ENCODE data around the gene HOXC5. TPM values are rescaled to one million over a fixed set of nuclear protein-coding genes. Genes with fewer than 3 reads are reported as not detected.

HOXC5 gene
- total and polyA plus RNA-seq, 2 donors (not counting 1 experiment from before 2014, with no cell fraction given): not detected

DNA sequence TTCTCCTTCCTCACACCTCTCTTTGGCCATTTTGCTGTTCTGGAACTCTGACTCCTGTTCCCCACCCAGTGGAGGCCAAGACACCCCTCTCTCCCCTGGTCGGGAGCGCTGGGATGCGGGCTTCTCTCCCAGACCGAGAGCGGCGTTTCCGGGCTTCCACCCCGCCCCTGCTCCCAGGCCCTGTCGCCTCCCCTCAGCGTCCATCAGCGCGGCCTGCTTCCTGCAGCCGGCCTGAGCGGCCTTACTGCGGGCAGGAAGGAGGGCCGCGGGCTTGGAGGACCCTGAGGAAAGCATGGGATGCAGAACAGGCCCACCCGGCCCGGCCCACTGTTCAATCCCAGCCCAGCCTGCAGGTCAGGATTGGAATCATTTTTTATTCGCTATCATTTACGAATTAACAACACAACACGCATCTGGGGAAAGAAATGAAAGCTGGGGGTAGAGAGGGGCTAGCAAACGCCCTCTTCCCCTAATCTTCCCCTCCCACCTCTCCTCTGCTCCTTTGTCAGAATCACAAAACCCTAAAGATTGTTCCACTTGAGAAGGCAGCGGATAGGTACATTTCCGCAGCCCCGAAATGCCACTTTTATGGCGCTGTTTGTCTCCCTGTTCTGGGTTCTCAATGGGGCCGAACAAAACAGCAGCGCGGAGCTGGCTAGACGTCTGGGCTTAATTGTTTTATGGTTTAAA is 27.9 kb upstream of the HOXC5 start:
- peaks cover 72% of the 10 kb centered on the region for H3K27me3 Mint-ChIP-seq
- peak; percentile 36 for DNase-seq
- POLR2A ChIA-PET: interaction anchor here (0.6 kb wide), 1 partner anchor 49 kb away, joined by 6 read pairs; no protein-coding TSS in a partner anchor
- Histone ChIP-seq H3K9me3 (ENCODE audit: control extremely low read depth in 1 of 3, control insufficient read depth in 2 of 3, insufficient read depth in 1 of 3, low read length in 2 of 3) (peaks cover 0 to 53% (median 0%) of the 10 kb centered on the region in 3 donors), H3K9ac (ENCODE audit: low read length) (no peak overlapping the region), H3K4me1 (ENCODE audit: control insufficient read depth in 2 of 2, insufficient read depth in 2 of 2, low read length in 2 of 2) (peaks cover 28 to 59% of the 10 kb centered on the region in 2 donors), H3K79me2 (ENCODE audit: control insufficient read depth, insufficient read depth, low read length) (no peaks in the 10 kb centered on the region), H3K27ac (ENCODE audit: low read length in 2 of 2) (no peak overlapping the region), H4K20me1 (ENCODE audit: control insufficient read depth, insufficient read depth, low read length, poor library complexity, severe bottlenecking) (no peaks in the 10 kb centered on the region), H3K36me3 (replicated peaks in 1 of 2; ENCODE audit: control extremely low read depth in 1 of 2, control insufficient read depth in 1 of 2, extremely low read depth in 1 of 2, insufficient read depth in 2 of 2, low read length in 1 of 2) (no peaks in the 10 kb centered on the region), H3K27me3 (replicated peaks in 1 of 4; ENCODE audit: control extremely low read depth in 1 of 4, control insufficient read depth in 3 of 4, insufficient read depth in 4 of 4, low read length in 3 of 4) (peaks cover 0 to 96% (median 81%) of the 10 kb centered on the region in 4 experiments), H3K4me2 (replicated peaks; ENCODE audit: low read depth, low read length, poor library complexity, severe bottlenecking) (no peak overlapping the region), H2AFZ (ENCODE audit: insufficient read depth, low read depth, low read length, poor library complexity, severe bottlenecking) (no peak overlapping the region), H3K4me3 (ENCODE audit: control extremely low read depth in 1 of 5, extremely low read depth in 1 of 5, insufficient read depth in 1 of 5, low read depth in 2 of 5, low read length in 4 of 5) (no peak overlapping the region)
- intact Hi-C loops (cut with micrococcal nuclease): loop anchor here (5.0 to 10.0 kb wide), 3 partner anchors 47 to 360 kb away; partner anchors contain the start of genes CBX5, GPR84, HNRNPA1 and HOXC4
- CTCF ChIA-PET: interaction anchor here (0.6 to 6.7 kb wide), 16 partner anchors 9 to 210 kb away, joined by 3 to 159 read pairs (median 8); partner anchors contain the start of genes HOXC5 and SMUG1
- peaks cover 25% of the 10 kb centered on the region for H3K4me1 Mint-ChIP-seq
- no peak overlapping the region for H3K4me3 Mint-ChIP-seq
- 8% methylated on average over 27 of the region's 31 CpGs for WGBS (ENCODE audit: insufficient coverage)
- no peaks in the 10 kb centered on the region for H3K9me3 Mint-ChIP-seq (ENCODE audit: insufficient read depth)
- no peak overlapping the region for H3K27ac Mint-ChIP-seq
- no peak for ATAC-seq (ENCODE audit: low read depth)
- TF ChIP-seq EZH2 (IDR thresholded peaks at IDR 0.05; ENCODE audit: borderline replicate concordance, insufficient read depth, low read depth, low read length, poor library complexity, severe bottlenecking): no peak
- TF ChIP-seq, protein P1, sequence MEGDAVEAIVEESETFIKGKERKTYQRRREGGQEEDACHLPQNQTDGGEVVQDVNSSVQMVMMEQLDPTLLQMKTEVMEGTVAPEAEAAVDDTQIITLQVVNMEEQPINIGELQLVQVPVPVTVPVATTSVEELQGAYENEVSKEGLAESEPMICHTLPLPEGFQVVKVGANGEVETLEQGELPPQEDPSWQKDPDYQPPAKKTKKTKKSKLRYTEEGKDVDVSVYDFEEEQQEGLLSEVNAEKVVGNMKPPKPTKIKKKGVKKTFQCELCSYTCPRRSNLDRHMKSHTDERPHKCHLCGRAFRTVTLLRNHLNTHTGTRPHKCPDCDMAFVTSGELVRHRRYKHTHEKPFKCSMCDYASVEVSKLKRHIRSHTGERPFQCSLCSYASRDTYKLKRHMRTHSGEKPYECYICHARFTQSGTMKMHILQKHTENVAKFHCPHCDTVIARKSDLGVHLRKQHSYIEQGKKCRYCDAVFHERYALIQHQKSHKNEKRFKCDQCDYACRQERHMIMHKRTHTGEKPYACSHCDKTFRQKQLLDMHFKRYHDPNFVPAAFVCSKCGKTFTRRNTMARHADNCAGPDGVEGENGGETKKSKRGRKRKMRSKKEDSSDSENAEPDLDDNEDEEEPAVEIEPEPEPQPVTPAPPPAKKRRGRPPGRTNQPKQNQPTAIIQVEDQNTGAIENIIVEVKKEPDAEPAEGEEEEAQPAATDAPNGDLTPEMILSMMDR (IDR thresholded peaks at IDR 0.05): no peak

DNA sequence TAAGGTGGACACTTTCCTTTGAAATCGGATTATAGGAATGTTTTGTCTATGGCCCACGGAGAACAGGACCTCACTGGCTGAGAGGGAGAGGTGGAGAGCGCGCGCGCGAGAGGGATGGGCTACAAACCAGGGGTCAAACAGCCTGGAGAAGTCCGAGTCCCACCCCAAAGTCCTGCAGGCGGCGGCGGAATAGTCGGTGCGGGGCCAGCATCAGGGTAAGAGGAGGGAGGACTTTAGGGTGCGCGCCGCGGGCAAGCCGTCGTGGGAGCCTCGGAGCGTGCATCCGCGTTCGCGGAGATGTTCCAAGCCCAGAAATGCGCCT is 27.4 kb upstream of the HOXC5 start:
- ATAC-seq (ENCODE audit: low read depth) (no peak), DNase-seq (no peak)
- Histone ChIP-seq H3K27me3 (replicated peaks in 1 of 4; ENCODE audit: control extremely low read depth in 1 of 4, control insufficient read depth in 3 of 4, insufficient read depth in 4 of 4, low read length in 3 of 4) (peaks cover 0 to 96% (median 82%) of the 10 kb centered on the region in 4 experiments), H3K4me2 (replicated peaks; ENCODE audit: low read depth, low read length, poor library complexity, severe bottlenecking) (peak overlapping the region; percentile 92), H2AFZ (ENCODE audit: insufficient read depth, low read depth, low read length, poor library complexity, severe bottlenecking) (no peak overlapping the region), H4K20me1 (ENCODE audit: control insufficient read depth, insufficient read depth, low read length, poor library complexity, severe bottlenecking) (no peaks in the 10 kb centered on the region), H3K36me3 (replicated peaks in 1 of 2; ENCODE audit: control extremely low read depth in 1 of 2, control insufficient read depth in 1 of 2, extremely low read depth in 1 of 2, insufficient read depth in 2 of 2, low read length in 1 of 2) (no peaks in the 10 kb centered on the region), H3K4me1 (ENCODE audit: control insufficient read depth in 2 of 2, insufficient read depth in 2 of 2, low read length in 2 of 2) (peaks cover 25 to 54% of the 10 kb centered on the region in 2 donors), H3K4me3 (ENCODE audit: control extremely low read depth in 1 of 5, extremely low read depth in 1 of 5, insufficient read depth in 1 of 5, low read depth in 2 of 5, low read length in 4 of 5) (peak overlapping the region in 1 of 5 experiments; percentile 65), H3K79me2 (ENCODE audit: control insufficient read depth, insufficient read depth, low read length) (no peaks in the 10 kb centered on the region), H3K9ac (ENCODE audit: low read length) (no peak overlapping the region), H3K9me3 (ENCODE audit: control extremely low read depth in 1 of 3, control insufficient read depth in 2 of 3, insufficient read depth in 1 of 3, low read length in 2 of 3) (peaks cover 0 to 53% (median 0%) of the 10 kb centered on the region in 3 donors), H3K27ac (ENCODE audit: low read length in 2 of 2) (no peak overlapping the region)
- no peak for TF ChIP-seq EZH2 (IDR thresholded peaks at IDR 0.05; ENCODE audit: borderline replicate concordance, insufficient read depth, low read depth, low read length, poor library complexity, severe bottlenecking)
- TF ChIP-seq, protein P1 (IDR thresholded peaks at IDR 0.05): no peak
- peaks cover 74% of the 10 kb centered on the region for H3K27me3 Mint-ChIP-seq
- no peaks in the 10 kb centered on the region for H3K9me3 Mint-ChIP-seq (ENCODE audit: insufficient read depth)
- H3K27ac Mint-ChIP-seq: no peak overlapping the region
- peaks cover 26% of the 10 kb centered on the region for H3K4me1 Mint-ChIP-seq
- 8% methylated on average over 25 of the region's 26 CpGs for WGBS (ENCODE audit: insufficient coverage)
- POLR2A ChIA-PET: no interaction called here
- H3K4me3 Mint-ChIP-seq: no peak overlapping the region
- intact Hi-C loops (cut with micrococcal nuclease): loop anchor here (5.0 to 10.0 kb wide), 3 partner anchors 47 to 359 kb away; partner anchors contain the start of genes CBX5, GPR84, HNRNPA1 and HOXC4
- CTCF ChIA-PET: interaction anchor here (0.6 to 6.7 kb wide), 26 partner anchors 8 to 395 kb away, joined by 3 to 159 read pairs (median 4); partner anchors contain the start of genes HOXC10, HOXC4, HOXC5 and SMUG1
